ENCODE results near the gene CNOT3. TPM values are rescaled to one million over a fixed set of nuclear protein-coding genes. Genes with fewer than 3 reads are reported as not detected.
A peak's percentile ranks its signal among the peaks of the same experiment; 100 is the strongest.
"Not testable (repeated sequence)": the region's sequence is repeated elsewhere in the genome, so short reads cannot be mapped to it uniquely, and the experiment has no call there.

CNOT3 gene
- total RNA-seq, 1 donor from 2014 or later, result 69.1 TPM

DNA sequence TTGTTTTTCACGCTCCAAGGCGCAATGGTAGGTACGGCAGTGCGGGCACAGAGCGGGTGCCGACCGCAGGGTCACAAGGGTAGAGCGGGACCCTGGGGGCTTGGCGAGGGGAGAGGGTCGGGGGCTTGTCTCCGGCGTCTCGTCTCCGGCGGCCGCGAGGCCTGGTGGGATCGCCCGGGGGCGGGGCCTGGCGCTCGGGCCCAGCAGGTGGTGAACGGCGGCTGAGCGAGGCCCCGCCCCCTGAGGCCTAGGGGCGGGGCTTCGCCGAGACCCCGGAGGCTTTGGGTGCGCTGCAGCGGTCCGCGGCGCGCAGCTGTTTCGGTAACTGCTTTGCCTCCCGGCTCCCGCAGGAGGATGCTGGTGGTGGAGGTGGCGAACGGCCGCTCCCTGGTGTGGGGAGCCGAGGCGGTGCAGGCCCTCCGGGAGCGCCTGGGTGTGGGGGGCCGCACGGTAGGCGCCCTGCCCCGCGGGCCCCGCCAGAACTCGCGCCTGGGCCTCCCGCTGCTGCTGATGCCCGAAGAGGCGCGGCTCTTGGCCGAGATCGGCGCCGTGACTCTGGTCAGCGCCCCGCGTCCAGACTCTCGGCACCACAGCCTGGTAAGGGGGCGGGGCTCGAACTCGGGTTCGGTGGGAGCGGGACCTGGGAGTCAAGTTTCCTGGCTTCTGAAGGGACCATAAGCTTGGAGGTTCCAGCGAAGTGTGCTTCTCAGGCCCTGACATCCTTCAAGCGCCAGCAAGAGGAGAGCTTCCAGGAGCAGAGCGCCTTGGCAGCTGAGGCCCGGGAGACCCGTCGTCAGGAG, 53.6 kb downstream of the CNOT3 start, which contains the start of gene TSEN34:
Gene TSEN34, plus strand, starts transcription at position 298 of the 800 bp plus-strand sequence. Its CDS starts 57 bp downstream, at position 355.
- intact Hi-C loops (cut with DNase I), result loop anchor here (1.0 to 10.0 kb wide), 4 partner anchors 9 to 1464 kb away; partner anchors contain the start of genes LENG9, MYADM, RPS9 and U2AF2
- TF ChIP-seq, protein P1, sequence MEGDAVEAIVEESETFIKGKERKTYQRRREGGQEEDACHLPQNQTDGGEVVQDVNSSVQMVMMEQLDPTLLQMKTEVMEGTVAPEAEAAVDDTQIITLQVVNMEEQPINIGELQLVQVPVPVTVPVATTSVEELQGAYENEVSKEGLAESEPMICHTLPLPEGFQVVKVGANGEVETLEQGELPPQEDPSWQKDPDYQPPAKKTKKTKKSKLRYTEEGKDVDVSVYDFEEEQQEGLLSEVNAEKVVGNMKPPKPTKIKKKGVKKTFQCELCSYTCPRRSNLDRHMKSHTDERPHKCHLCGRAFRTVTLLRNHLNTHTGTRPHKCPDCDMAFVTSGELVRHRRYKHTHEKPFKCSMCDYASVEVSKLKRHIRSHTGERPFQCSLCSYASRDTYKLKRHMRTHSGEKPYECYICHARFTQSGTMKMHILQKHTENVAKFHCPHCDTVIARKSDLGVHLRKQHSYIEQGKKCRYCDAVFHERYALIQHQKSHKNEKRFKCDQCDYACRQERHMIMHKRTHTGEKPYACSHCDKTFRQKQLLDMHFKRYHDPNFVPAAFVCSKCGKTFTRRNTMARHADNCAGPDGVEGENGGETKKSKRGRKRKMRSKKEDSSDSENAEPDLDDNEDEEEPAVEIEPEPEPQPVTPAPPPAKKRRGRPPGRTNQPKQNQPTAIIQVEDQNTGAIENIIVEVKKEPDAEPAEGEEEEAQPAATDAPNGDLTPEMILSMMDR (IDR thresholded peaks at IDR 0.05), result no peak
- no peaks in the 10 kb centered on the region for H3K9me3 ChIP-seq
- no peaks in the 10 kb centered on the region for H3K27me3 ChIP-seq
- H3K36me3 ChIP-seq, result peaks cover 14 to 22% of the 10 kb centered on the region in 2 donors
- DNase-seq (ENCODE audit: low spot score in 2 of 2), result peak; percentile 61 to 82
- H3K4me1 ChIP-seq, result peaks cover 6 to 20% of the 10 kb centered on the region in 2 donors
- peak within 1 kb of the TSS; percentile 75 to 83 for H3K4me3 ChIP-seq
- peak within 1 kb of the TSS; percentile 100 for H3K27ac ChIP-seq

DNA sequence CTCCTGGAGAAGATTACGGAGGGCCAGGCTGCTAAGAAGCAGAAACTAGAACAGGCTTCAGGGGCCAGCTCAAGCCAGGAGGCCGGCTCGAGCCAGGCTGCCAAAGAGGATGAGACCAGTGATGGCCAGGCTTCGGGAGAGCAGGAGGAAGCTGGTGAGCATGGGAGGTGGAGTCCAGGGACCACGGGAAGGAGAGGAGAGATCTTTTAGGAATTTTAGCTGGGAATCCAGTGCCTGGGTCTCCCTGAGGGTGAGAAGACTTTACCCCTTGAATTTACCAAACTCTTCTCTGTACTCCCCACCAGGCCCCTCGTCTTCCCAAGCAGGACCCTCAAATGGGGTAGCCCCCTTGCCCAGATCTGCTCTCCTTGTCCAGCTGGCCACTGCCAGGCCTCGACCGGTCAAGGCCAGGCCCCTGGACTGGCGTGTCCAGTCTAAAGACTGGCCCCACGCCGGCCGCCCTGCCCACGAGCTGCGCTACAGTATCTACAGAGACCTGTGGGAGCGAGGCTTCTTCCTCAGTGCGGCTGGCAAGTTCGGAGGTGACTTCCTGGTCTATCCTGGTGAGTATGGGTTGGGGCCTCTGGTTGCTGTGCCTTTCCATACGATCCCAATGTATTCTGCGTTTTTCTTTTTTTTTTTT, 54.4 kb downstream of the CNOT3 start:
- Histone ChIP-seq H3K27me3 (no peaks in the 10 kb centered on the region), H3K9me3 (no peaks in the 10 kb centered on the region), H3K4me3 (peak overlapping the region; percentile 75 to 83), H3K36me3 (peaks cover 14 to 22% of the 10 kb centered on the region in 2 donors), H3K4me1 (peaks cover 6 to 20% of the 10 kb centered on the region in 2 donors), H3K27ac (peak overlapping the region; percentile 100)
- intact Hi-C loops (cut with DNase I), result loop anchor here (1.0 to 10.0 kb wide), 4 partner anchors 8 to 1463 kb away; partner anchors contain the start of genes LENG9, MYADM, RPS9 and U2AF2
- DNase-seq (ENCODE audit: low spot score in 2 of 2), result no peak
- TF ChIP-seq, protein P1 (IDR thresholded peaks at IDR 0.05), result no peak

DNA sequence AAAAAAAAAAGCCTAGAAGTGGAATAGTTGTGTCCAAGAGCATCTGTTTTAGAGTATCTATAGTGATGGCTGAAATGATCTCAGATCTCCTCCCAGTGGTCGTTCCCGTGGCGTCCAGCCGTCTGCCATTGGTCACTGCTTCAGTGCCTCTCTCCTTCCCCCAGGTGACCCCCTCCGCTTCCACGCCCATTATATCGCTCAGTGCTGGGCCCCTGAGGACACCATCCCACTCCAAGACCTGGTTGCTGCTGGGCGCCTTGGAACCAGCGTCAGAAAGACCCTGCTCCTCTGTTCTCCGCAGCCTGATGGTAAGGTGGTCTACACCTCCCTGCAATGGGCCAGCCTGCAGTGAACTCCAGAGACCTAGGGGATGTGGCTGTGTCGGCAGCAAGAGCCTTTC, 55.4 kb downstream of the CNOT3 start:
- intact Hi-C loops (cut with DNase I), result loop anchor here (5.0 to 10.0 kb wide), 2 partner anchors 269 to 1462 kb away; partner anchors contain the start of genes LENG9 and U2AF2
- TF ChIP-seq, protein P1 (IDR thresholded peaks at IDR 0.05), result no peak
- Histone ChIP-seq H3K36me3 (peaks cover 14 to 22% of the 10 kb centered on the region in 2 donors), H3K4me1 (peaks cover 6 to 20% of the 10 kb centered on the region in 2 donors), H3K27ac (no peak overlapping the region), H3K9me3 (no peaks in the 10 kb centered on the region), H3K4me3 (no peak overlapping the region), H3K27me3 (no peaks in the 10 kb centered on the region)
- DNase-seq (ENCODE audit: low spot score in 2 of 2), result no peak

DNA sequence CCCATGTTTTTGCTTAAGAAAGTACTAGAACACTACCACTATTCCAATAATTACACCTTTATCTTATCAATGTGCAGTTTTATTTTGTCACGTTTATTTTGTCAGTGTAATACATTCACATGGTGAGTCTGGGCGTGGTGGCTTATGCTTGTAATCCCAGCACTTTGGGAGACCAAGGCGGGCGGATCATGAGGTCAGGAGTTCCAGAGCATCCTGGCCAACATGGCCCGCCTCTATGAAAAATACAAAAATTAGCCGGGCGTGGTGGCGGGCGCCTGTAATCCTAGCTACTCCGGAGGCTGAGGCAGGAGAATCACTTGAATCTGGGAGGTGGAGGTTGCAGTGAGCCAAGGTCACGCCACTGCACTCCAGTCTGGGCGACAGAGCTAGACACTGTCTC, 56.9 kb downstream of the CNOT3 start:
- H3K4me1 ChIP-seq, result peaks cover 6 to 12% of the 10 kb centered on the region in 2 donors
- intact Hi-C loops (cut with DNase I), result loop anchor here (5.0 to 10.0 kb wide), 2 partner anchors 268 to 1460 kb away; partner anchors contain the start of genes LENG9 and U2AF2
- H3K4me3 ChIP-seq; H3K9me3 ChIP-seq; H3K27me3 ChIP-seq; DNase-seq (ENCODE audit: low spot score in 2 of 2); H3K27ac ChIP-seq: not testable (repeated sequence)
- H3K36me3 ChIP-seq, result peaks cover 14 to 22% of the 10 kb centered on the region in 2 donors

DNA sequence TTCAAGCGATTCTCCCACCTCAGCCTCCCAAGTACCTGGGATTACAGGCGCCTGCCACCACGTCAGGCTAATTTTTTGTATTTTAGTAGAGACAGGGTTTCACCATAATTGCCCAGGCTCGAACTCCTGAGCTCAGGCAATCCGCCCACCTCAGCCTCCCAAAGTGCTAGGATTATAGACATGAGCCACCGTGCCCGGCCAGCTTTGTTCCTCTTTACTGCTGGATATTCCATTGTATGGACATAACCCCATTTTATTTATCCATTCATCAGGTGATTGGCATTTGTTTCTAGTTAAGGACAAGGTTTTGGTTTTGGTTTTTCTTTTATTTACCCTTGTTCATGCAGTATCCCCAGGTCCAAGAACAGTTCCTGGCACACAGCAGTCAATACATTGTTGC, 59.0 kb downstream of the CNOT3 start:
- no peak for DNase-seq (ENCODE audit: low spot score in 2 of 2)
- H3K9me3 ChIP-seq, result no peaks in the 10 kb centered on the region
- H3K4me1 ChIP-seq, result peaks cover 8 to 14% of the 10 kb centered on the region in 2 donors
- H3K27me3 ChIP-seq, result no peaks in the 10 kb centered on the region
- peaks cover 14 to 22% of the 10 kb centered on the region in 2 donors for H3K36me3 ChIP-seq
- H3K4me3 ChIP-seq, result no peak overlapping the region
- intact Hi-C loops (cut with DNase I), result loop anchor here (10.0 kb wide), 1 partner anchor 1458 kb away; the partner anchor contains the start of gene U2AF2
- TF ChIP-seq, protein P1 (IDR thresholded peaks at IDR 0.05), result no peak
- H3K27ac ChIP-seq, result no peak overlapping the region
